Spleen (tissue), 7 donors: ENCODE results near the gene FBLN1.

Experiments
- CTCF ChIP-seq, 11 experiments: fragments of 200-600 bp in 7 of 11; fragments of 450-650 bp in 4 of 11; sonication (generic) in 4 of 11; IDR thresholded peaks in 8 of 11; conservative IDR thresholded peaks in 3 of 11; 1 replicate in 7 of 11; 2 replicates in 4 of 11; pipeline versions ENCODE4 v1.4.0 to v1.8.0; 2016 to 2021; ENCODE audit warnings: antibody characterized with exemption in 11 of 11, inconsistent platforms in 4 of 11, mild to moderate bottlenecking in 1 of 11
- POLR2A ChIP-seq, 3 donors: fragments of 450-650 bp; IDR thresholded peaks; one replicate each; pipeline ENCODE4 v1.5.1; 2017; ENCODE audit warnings: antibody characterized with exemption in 3 of 3, mild to moderate bottlenecking in 1 of 3
- POLR2AphosphoS5 ChIP-seq, 3 donors: sonication (generic); formaldehyde crosslinking; IDR thresholded peaks; one replicate each; pipeline ENCODE4 v1.5.1; 2017; ENCODE audit warnings: antibody characterized with exemption in 3 of 3
- donor health status: DM: no; HTN: no; CAD: no; lungs with moderate emphysema.
- donor health status: DM: no; HTN: no; CAD: no.
- donor health status: DM: no; HTN: no; CAD: no.

- TF ChIP-seq CTCF (IDR thresholded peaks at IDR 0.05 in 8 of 11, conservative IDR thresholded peaks at IDR 0.05 in 3 of 11) (no peak), POLR2A (IDR thresholded peaks at IDR 0.05) (no peak), POLR2AphosphoS5 (IDR thresholded peaks at IDR 0.05) (no peak)
Observed at GRCh38 chr22:45599836-45600577, 97.3 kb downstream of the FBLN1 start.
